HG02588 (cell line): Measurements from ENCODE around the gene ANKMY2.
"Not testable (repeated sequence)": the region's sequence is repeated elsewhere in the genome, so short reads cannot be mapped to it uniquely, and the experiment has no call there.

Experiments
- ATAC-seq: cut with Tn5 transposase; IDR thresholded peaks from one replicate; pipeline ENCODE4 v1.9.1; 2021; ENCODE audit warnings: mild to moderate bottlenecking, moderate library complexity; ENCODE audit not compliant: unreplicated experiment

Gene ANKMY2

GRCh38 chr7:16659854-16660497 is 14.4 kb upstream of the ANKMY2 start:
- ATAC-seq = not testable (repeated sequence)

GRCh38 chr7:16657656-16658279 is 12.2 kb upstream of the ANKMY2 start:
- no peak for ATAC-seq

GRCh38 chr7:16656141-16656540 is 10.6 kb upstream of the ANKMY2 start:
- ATAC-seq = no peak

- ATAC-seq = no peak
Observed at GRCh38 chr7:16655394-16655793, 9.8 kb upstream of the ANKMY2 start.

- no peak for ATAC-seq
Observed at GRCh38 chr7:16652888-16653287, 7.3 kb upstream of the ANKMY2 start.

- ATAC-seq = no peak
Observed at GRCh38 chr7:16652240-16652583, 6.7 kb upstream of the ANKMY2 start.

GRCh38 chr7:16651396-16652239 is 6.1 kb upstream of the ANKMY2 start:
- ATAC-seq = no peak

GRCh38 chr7:16650266-16650665 is 4.7 kb upstream of the ANKMY2 start:
- ATAC-seq = no peak

GRCh38 chr7:16649196-16649595 is 3.6 kb upstream of the ANKMY2 start:
- ATAC-seq = no peak

- no peak for ATAC-seq
Observed at GRCh38 chr7:16648551-16648950, 3.0 kb upstream of the ANKMY2 start.

GRCh38 chr7:16647435-16647960 is 1.9 kb upstream of the ANKMY2 start:
- no peak for ATAC-seq

- ATAC-seq = no peak
Observed at GRCh38 chr7:16646472-16647072, 1.0 kb upstream of the ANKMY2 start.

- peak; percentile 16 for ATAC-seq
Observed at GRCh38 chr7:16644636-16645592, 640 bp downstream of the ANKMY2 start.

GRCh38 chr7:16644157-16644556 is 1.4 kb downstream of the ANKMY2 start:
- no peak for ATAC-seq

GRCh38 chr7:16638282-16639280 is 7.0 kb downstream of the ANKMY2 start:
- ATAC-seq = no peak

GRCh38 chr7:16637379-16637778 is 8.2 kb downstream of the ANKMY2 start:
- ATAC-seq = no peak

GRCh38 chr7:16636555-16637101 is 8.9 kb downstream of the ANKMY2 start:
- no peak for ATAC-seq

GRCh38 chr7:16634271-16634738 is 11.2 kb downstream of the ANKMY2 start:
- no peak for ATAC-seq

- ATAC-seq = no peak
Observed at GRCh38 chr7:16630654-16631053, 14.9 kb downstream of the ANKMY2 start.
